HepG2 (cell line): ENCODE data around the gene LRRC74A. TPM values are rescaled to one million over a fixed set of nuclear protein-coding genes. Genes with fewer than 3 reads are reported as not detected.

Experiments
- BHLHE40 ChIP-seq: IDR thresholded peaks from 2 replicates; pipeline ENCODE4 v1.6.1; 2011; ENCODE audit warnings: low read length, improper control_type of control experiment
- DNMT3B ChIP-seq: conservative IDR thresholded peaks from 2 replicates; pipeline ENCODE4 v1.6.1; 2016; ENCODE audit warnings: missing biosample characterization, control low read depth
- FOXA1 ChIP-seq, 2 experiments: fragments of 450-650 bp in 1 of 2; sonication (generic) in 1 of 2; formaldehyde crosslinking in 1 of 2; IDR thresholded peaks; 2 replicates each; pipeline versions ENCODE4 v1.4.0 to v1.6.1; 2016 to 2020; ENCODE audit warnings: missing genetic modification reagents in 1 of 2
- FOXC1 ChIP-seq: sonication (generic); formaldehyde crosslinking; IDR thresholded peaks from 2 replicates; pipeline ENCODE4 v1.8.0; 2022; ENCODE audit warnings: mild to moderate bottlenecking, missing genetic modification reagents, borderline replicate concordance
- GTF3A ChIP-seq: sonication (generic); formaldehyde crosslinking; conservative IDR thresholded peaks from 2 replicates; pipeline ENCODE4 v1.4.0; 2020; ENCODE audit warnings: mild to moderate bottlenecking, missing genetic modification reagents
- HNF1A ChIP-seq, 2 experiments: sonication (generic) in 1 of 2; formaldehyde crosslinking in 1 of 2; IDR thresholded peaks; 2 replicates each; pipeline versions ENCODE4 v1.4.0 to v1.6.1; 2016 to 2020; ENCODE audit warnings: borderline replicate concordance in 1 of 2, low read depth in 1 of 2, mild to moderate bottlenecking in 1 of 2, missing genetic modification reagents in 1 of 2
- HNRNPH1 ChIP-seq: fragments of 200-400 bp; formaldehyde crosslinking; optimal IDR thresholded peaks from 2 replicates; pipeline ENCODE3; 2017; ENCODE audit warnings: mild to moderate bottlenecking, low read depth, low read length
- MTF1 ChIP-seq: sonication (generic); formaldehyde crosslinking; IDR thresholded peaks from 2 replicates; pipeline ENCODE4 v1.5.0; 2020; ENCODE audit warnings: missing genetic modification reagents
- MYNN ChIP-seq: sonication (generic); formaldehyde crosslinking; IDR thresholded peaks from 2 replicates; pipeline ENCODE4 v1.4.0; 2020; ENCODE audit warnings: mild to moderate bottlenecking, low read depth, missing genetic modification reagents
- PHF8 ChIP-seq: sonication (generic); formaldehyde crosslinking; IDR thresholded peaks from 2 replicates; pipeline ENCODE4 v1.5.0; 2020; ENCODE audit warnings: missing genetic modification reagents
- PRDM4 ChIP-seq: sonication (generic); formaldehyde crosslinking; IDR thresholded peaks from 2 replicates; pipeline ENCODE4 v1.9.0; 2021; ENCODE audit warnings: missing genetic modification reagents, borderline replicate concordance
- SAP130 ChIP-seq: IDR thresholded peaks from 2 replicates; pipeline ENCODE4 v1.6.1; 2016; ENCODE audit warnings: low read depth
- TBX2 ChIP-seq: sonication (generic); formaldehyde crosslinking; IDR thresholded peaks from 2 replicates; pipeline ENCODE4 v1.5.0; 2020; ENCODE audit warnings: missing genetic modification reagents, mild to moderate bottlenecking, borderline replicate concordance
- WIZ ChIP-seq: sonication (generic); formaldehyde crosslinking; IDR thresholded peaks from 2 replicates; pipeline ENCODE4 v1.5.1; 2020; ENCODE audit warnings: mild to moderate bottlenecking, missing genetic modification reagents
- XRCC5 ChIP-seq: fragments of 200-400 bp; formaldehyde crosslinking; optimal IDR thresholded peaks from 2 replicates; pipeline ENCODE3; 2017; ENCODE audit warnings: mild to moderate bottlenecking, low read length
- ZBTB33 ChIP-seq: sonication (generic); formaldehyde crosslinking; IDR thresholded peaks from 2 replicates; pipeline ENCODE4 v1.4.0; 2020; ENCODE audit warnings: missing genetic modification reagents
- ZFAT ChIP-seq: sonication (generic); formaldehyde crosslinking; conservative IDR thresholded peaks from 2 replicates; pipeline ENCODE4 v1.8.1; 2023; ENCODE audit warnings: missing genetic modification reagents, inconsistent platforms
- ZNF207 ChIP-seq: fragments of 450-650 bp; IDR thresholded peaks from 2 replicates; pipeline ENCODE4 v1.6.1; 2016; ENCODE audit warnings: antibody characterized with exemption, borderline replicate concordance
- ZNF558 ChIP-seq: sonication (generic); formaldehyde crosslinking; IDR thresholded peaks from 2 replicates; pipeline ENCODE4 v1.9.0; 2022; ENCODE audit warnings: mild to moderate bottlenecking, missing genetic modification reagents, borderline replicate concordance
- ZNF740 ChIP-seq: sonication (generic); formaldehyde crosslinking; IDR thresholded peaks from 2 replicates; pipeline ENCODE4 v1.4.0; 2020; ENCODE audit warnings: missing genetic modification reagents
- ZNF75D ChIP-seq: sonication (generic); formaldehyde crosslinking; IDR thresholded peaks from 2 replicates; pipeline ENCODE4 v1.8.1; 2023; ENCODE audit warnings: missing genetic modification reagents, mild to moderate bottlenecking, borderline replicate concordance
- polyA plus RNA-seq, 8 experiments: library from polyadenylated mRNA; depleted of rRNA in 3 of 8; stranded (reverse) in 7 of 8; unstranded in 1 of 8; fragments of >200 nt; fragmentation: Illumina TruSeq in 4 of 8; extraction: Trizol in 4 of 8; gene quantifications; 2 replicates each; pipeline versions ENCODE4 v1.2.1 to v1.2.3, GENCODE V29; 2011 to 2016; ENCODE audit warnings: low read depth in 4 of 8, missing spikeins in 1 of 8, mixed read lengths in 1 of 8; ENCODE audit not compliant: insufficient read depth in 1 of 8
- total RNA-seq, 5 experiments: library from RNA; depleted of rRNA; stranded (reverse); fragments of >200 nt; fragmentation: Illumina TruSeq; extraction: Trizol; gene quantifications; 2 replicates each; pipeline ENCODE4 v1.2.3, GENCODE V29; 2016; ENCODE audit warnings: low read depth in 1 of 5

Gene LRRC74A
- total and polyA plus RNA-seq, 2 of the 13 experiments (the other 11 are each of a cell fraction or from before 2014, with no cell fraction given): not detected

- TF ChIP-seq HNF1A (IDR thresholded peaks at IDR 0.05; ENCODE audit: low read depth) (no peak), HNF1A (CRISPR knock-in tag; IDR thresholded peaks at IDR 0.05; ENCODE audit: borderline replicate concordance) (peak; percentile 40; the same call in 1 of the 2 replicates), ZBTB33 (CRISPR knock-in tag) (no peak), ZNF558 (no peak), WIZ (CRISPR knock-in tag) (no peak), MTF1 (no peak), MYNN (CRISPR knock-in tag) (no peak), BHLHE40 (no peak), FOXA1 (IDR thresholded peaks at IDR 0.05) (no peak), FOXA1 (CRISPR knock-in tag; IDR thresholded peaks at IDR 0.05) (peak; percentile 30; the same call in 1 of the 2 replicates), FOXC1 (CRISPR knock-in tag) (no peak), XRCC5 (peak; percentile 13), PHF8 (CRISPR knock-in tag) (no peak), TBX2 (CRISPR knock-in tag) (peak; percentile 57; the same call in 1 of the 2 replicates), SAP130 (0 out of 2 replicates have a peak, but pooled peaks have one; percentile 36), PRDM4 (CRISPR knock-in tag) (no peak), DNMT3B (CRISPR knock-in tag) (no peak), ZNF207 (no peak), ZFAT (no peak), ZNF740 (CRISPR knock-in tag) (no peak), GTF3A (CRISPR knock-in tag) (no peak), HNRNPH1 (no peak), ZNF75D (CRISPR knock-in tag) (no peak)
These were observed 3.6 kb downstream of the LRRC74A start (continued) for GRCh38 chr14:76829650-76830421.
